ENCODE data around the gene CRYL1.

GRCh38 chr13:20402881-20403280 is 122.8 kb downstream of the CRYL1 start:
- TF ChIP-seq POLR2AphosphoS5 (IDR thresholded peaks at IDR 0.05) (no peak), CTCF (IDR thresholded peaks at IDR 0.05; ENCODE audit: poor library complexity, severe bottlenecking) (no peak), EP300 (conservative IDR thresholded peaks at IDR 0.05; ENCODE audit: poor library complexity, severe bottlenecking) (no peak), SMC3 (conservative IDR thresholded peaks at IDR 0.05; ENCODE audit: poor library complexity) (no peak), RAD21 (conservative IDR thresholded peaks at IDR 0.05) (no peak), EZH2 (IDR thresholded peaks at IDR 0.05; ENCODE audit: borderline replicate concordance, insufficient read depth, low read length, poor library complexity, severe bottlenecking) (no peak), REST (IDR thresholded peaks at IDR 0.05; ENCODE audit: borderline replicate concordance) (no peak), TAF1 (IDR thresholded peaks at IDR 0.05; ENCODE audit: low read depth) (no peak)

Data from neural cell (in vitro differentiated cells).